ENCODE measurements around the gene AGBL4.

DNA sequence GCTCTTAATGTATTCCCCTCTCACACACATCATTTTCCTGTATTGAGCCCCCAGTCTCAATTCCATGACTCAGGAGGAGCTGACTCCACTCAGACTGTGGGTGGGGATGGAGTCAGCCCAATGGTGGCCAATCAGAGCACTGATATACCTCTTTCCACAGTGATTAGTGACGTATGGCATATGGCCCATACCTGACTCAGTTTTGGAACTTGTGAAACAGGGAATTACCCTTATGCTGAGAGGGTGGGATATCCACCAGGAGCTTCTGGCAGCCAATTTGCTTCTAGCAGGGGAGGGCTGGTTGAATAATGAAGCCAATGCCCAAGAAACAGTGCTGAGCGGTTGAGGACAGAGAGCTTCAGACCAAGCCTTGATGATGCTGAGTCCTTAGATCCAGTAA, 1465.4 kb downstream of the AGBL4 start:
- TF ChIP-seq, protein P1, sequence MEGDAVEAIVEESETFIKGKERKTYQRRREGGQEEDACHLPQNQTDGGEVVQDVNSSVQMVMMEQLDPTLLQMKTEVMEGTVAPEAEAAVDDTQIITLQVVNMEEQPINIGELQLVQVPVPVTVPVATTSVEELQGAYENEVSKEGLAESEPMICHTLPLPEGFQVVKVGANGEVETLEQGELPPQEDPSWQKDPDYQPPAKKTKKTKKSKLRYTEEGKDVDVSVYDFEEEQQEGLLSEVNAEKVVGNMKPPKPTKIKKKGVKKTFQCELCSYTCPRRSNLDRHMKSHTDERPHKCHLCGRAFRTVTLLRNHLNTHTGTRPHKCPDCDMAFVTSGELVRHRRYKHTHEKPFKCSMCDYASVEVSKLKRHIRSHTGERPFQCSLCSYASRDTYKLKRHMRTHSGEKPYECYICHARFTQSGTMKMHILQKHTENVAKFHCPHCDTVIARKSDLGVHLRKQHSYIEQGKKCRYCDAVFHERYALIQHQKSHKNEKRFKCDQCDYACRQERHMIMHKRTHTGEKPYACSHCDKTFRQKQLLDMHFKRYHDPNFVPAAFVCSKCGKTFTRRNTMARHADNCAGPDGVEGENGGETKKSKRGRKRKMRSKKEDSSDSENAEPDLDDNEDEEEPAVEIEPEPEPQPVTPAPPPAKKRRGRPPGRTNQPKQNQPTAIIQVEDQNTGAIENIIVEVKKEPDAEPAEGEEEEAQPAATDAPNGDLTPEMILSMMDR (IDR thresholded peaks at IDR 0.05), result no peak
- TF ChIP-seq ZFX (IDR thresholded peaks at IDR 0.05; ENCODE audit: borderline replicate concordance), result no peak

All from 22Rv1 (cell line).